HUES64 (cell line): ENCODE results near the gene COL25A1.

Source experiments
- H3K27ac ChIP-seq: 2 replicates; pipeline ENCODE4 v1.7.0; 2013; ENCODE audit warnings: low read depth, low read length, inconsistent platforms
- H3K27me3 ChIP-seq: 2 replicates; pipeline ENCODE4 v1.6.1; 2013; ENCODE audit warnings: mild to moderate bottlenecking, low read length; ENCODE audit not compliant: insufficient read depth
- H3K36me3 ChIP-seq: 2 replicates; pipeline ENCODE4 v1.6.1; 2013; ENCODE audit warnings: mild to moderate bottlenecking, low read length; ENCODE audit not compliant: insufficient read depth
- H3K4me1 ChIP-seq: 2 replicates; pipeline ENCODE4 v1.6.1; 2013; ENCODE audit warnings: mild to moderate bottlenecking, low read length, moderate library complexity; ENCODE audit not compliant: insufficient read depth
- H3K4me3 ChIP-seq: 2 replicates; pipeline ENCODE4 v1.5.1; 2013; ENCODE audit warnings: mild to moderate bottlenecking, low read length, moderate library complexity
- H3K9ac ChIP-seq: 2 replicates; pipeline ENCODE4 v1.6.1; 2013; ENCODE audit warnings: mild to moderate bottlenecking, low read depth, low read length
- H3K9me3 ChIP-seq: 2 replicates; pipeline ENCODE4 v1.6.1; 2013; ENCODE audit warnings: low read depth, low read length; ENCODE audit not compliant: insufficient read depth
- WGBS: fragments of 150-250, 120-280 bp; methylation state at CpG from one replicate; pipeline ENCODE4 v1.1.7; 2013; ENCODE audit warnings: missing lambda C conversion rate; 5-methylcytosine and 5-hydroxymethylcytosine counted together

The COL25A1 gene

GRCh38 chr4:109315341-109315740 lies 12.9 kb upstream of the COL25A1 start:
- H3K4me1 ChIP-seq, result no peaks in the 10 kb centered on the region
- H3K36me3 ChIP-seq, result no peaks in the 10 kb centered on the region
- no peak overlapping the region for H3K4me3 ChIP-seq
- no peaks in the 10 kb centered on the region for H3K27me3 ChIP-seq
- no peak overlapping the region for H3K27ac ChIP-seq
- H3K9me3 ChIP-seq, result peaks cover 30% of the 10 kb centered on the region
- no peak overlapping the region for H3K9ac ChIP-seq
- WGBS, result 94% methylated on average over 3 of the region's 3 CpGs

GRCh38 chr4:109313168-109314133 lies 11.0 kb upstream of the COL25A1 start:
- H3K4me3 ChIP-seq, result no peak overlapping the region
- no peak overlapping the region for H3K27ac ChIP-seq
- peaks cover 30% of the 10 kb centered on the region for H3K9me3 ChIP-seq
- no peaks in the 10 kb centered on the region for H3K27me3 ChIP-seq
- no peak overlapping the region for H3K9ac ChIP-seq
- H3K4me1 ChIP-seq, result no peaks in the 10 kb centered on the region
- WGBS, result 96% methylated on average over 11 of the region's 11 CpGs
- H3K36me3 ChIP-seq, result no peaks in the 10 kb centered on the region

- no peaks in the 10 kb centered on the region for H3K36me3 ChIP-seq
- H3K4me1 ChIP-seq, result peaks cover 8% of the 10 kb centered on the region
- H3K9ac ChIP-seq, result peak overlapping the region; percentile 71
- under 1% methylated on average over 9 of the region's 10 CpGs for WGBS
- no peaks in the 10 kb centered on the region for H3K9me3 ChIP-seq
- H3K27me3 ChIP-seq, result peaks cover 51% of the 10 kb centered on the region
- H3K27ac ChIP-seq, result peak overlapping the region; percentile 29; the same call in 1 of the 2 replicates
- H3K4me3 ChIP-seq, result peak overlapping the region; percentile 59
Measured at GRCh38 chr4:109303140-109303496, 660 bp upstream of the COL25A1 start.

GRCh38 chr4:109301651-109302360 lies 652 bp downstream of the COL25A1 start:
- H3K9ac ChIP-seq, result peak overlapping the region; percentile 46
- peak overlapping the region; percentile 59 for H3K4me3 ChIP-seq
- WGBS, result 15% methylated on average over 40 of the region's 40 CpGs
- H3K36me3 ChIP-seq, result no peaks in the 10 kb centered on the region
- H3K9me3 ChIP-seq, result no peaks in the 10 kb centered on the region
- no peak overlapping the region for H3K27ac ChIP-seq
- H3K27me3 ChIP-seq, result peaks cover 51% of the 10 kb centered on the region
- peaks cover 8% of the 10 kb centered on the region for H3K4me1 ChIP-seq

- no peaks in the 10 kb centered on the region for H3K36me3 ChIP-seq
- H3K27me3 ChIP-seq, result peaks cover 35% of the 10 kb centered on the region
- WGBS, result 60% methylated on average over 1 of the region's 3 CpGs
Measured at GRCh38 chr4:109298279-109299010, 4.0 kb downstream of the COL25A1 start.

GRCh38 chr4:109296527-109296926 lies 5.9 kb downstream of the COL25A1 start:
- Histone ChIP-seq H3K9ac (no peak overlapping the region), H3K27me3 (peaks cover 20% of the 10 kb centered on the region), H3K4me3 (no peak overlapping the region), H3K9me3 (no peaks in the 10 kb centered on the region), H3K27ac (no peak overlapping the region), H3K36me3 (no peaks in the 10 kb centered on the region), H3K4me1 (no peaks in the 10 kb centered on the region)
- 100% methylated on average over 2 of the region's 2 CpGs for WGBS

More at GRCh38 chr4:109298279-109299010, 4.0 kb downstream of the COL25A1 start:
- H3K4me1 ChIP-seq, result peaks cover 4% of the 10 kb centered on the region
- no peaks in the 10 kb centered on the region for H3K9me3 ChIP-seq
- H3K27ac ChIP-seq, result no peak overlapping the region
- H3K9ac ChIP-seq, result no peak overlapping the region
- H3K4me3 ChIP-seq, result no peak overlapping the region

GRCh38 chr4:109295081-109295480 lies 7.4 kb downstream of the COL25A1 start:
- Histone ChIP-seq H3K4me1 (no peaks in the 10 kb centered on the region), H3K9ac (no peak overlapping the region), H3K27me3 (peaks cover 5% of the 10 kb centered on the region; the same call in 1 of the 2 replicates), H3K4me3 (no peak overlapping the region), H3K9me3 (no peaks in the 10 kb centered on the region), H3K27ac (no peak overlapping the region), H3K36me3 (no peaks in the 10 kb centered on the region)

GRCh38 chr4:109294468-109295020 lies 7.9 kb downstream of the COL25A1 start:
- Histone ChIP-seq H3K4me3 (no peak overlapping the region), H3K27ac (no peak overlapping the region), H3K4me1 (no peaks in the 10 kb centered on the region), H3K9me3 (no peaks in the 10 kb centered on the region), H3K9ac (no peak overlapping the region), H3K36me3 (no peaks in the 10 kb centered on the region), H3K27me3 (no peaks in the 10 kb centered on the region)
- 89% methylated on average over 4 of the region's 4 CpGs for WGBS

- Histone ChIP-seq H3K9me3 (no peaks in the 10 kb centered on the region), H3K4me3 (no peak overlapping the region), H3K27me3 (no peaks in the 10 kb centered on the region), H3K36me3 (no peaks in the 10 kb centered on the region), H3K27ac (no peak overlapping the region), H3K4me1 (no peaks in the 10 kb centered on the region), H3K9ac (no peak overlapping the region)
- 54% methylated on average over 1 of the region's 1 CpG for WGBS
Measured at GRCh38 chr4:109294006-109294405, 8.5 kb downstream of the COL25A1 start.

GRCh38 chr4:109291707-109292238 lies 10.7 kb downstream of the COL25A1 start:
- Histone ChIP-seq H3K27me3 (no peaks in the 10 kb centered on the region), H3K4me3 (no peak overlapping the region), H3K36me3 (no peaks in the 10 kb centered on the region), H3K27ac (no peak overlapping the region), H3K4me1 (no peaks in the 10 kb centered on the region), H3K9ac (no peak overlapping the region), H3K9me3 (no peaks in the 10 kb centered on the region)
- WGBS, result 81% methylated on average over 1 of the region's 2 CpGs
